ENCODE measurements around the gene BRAP.

DNA sequence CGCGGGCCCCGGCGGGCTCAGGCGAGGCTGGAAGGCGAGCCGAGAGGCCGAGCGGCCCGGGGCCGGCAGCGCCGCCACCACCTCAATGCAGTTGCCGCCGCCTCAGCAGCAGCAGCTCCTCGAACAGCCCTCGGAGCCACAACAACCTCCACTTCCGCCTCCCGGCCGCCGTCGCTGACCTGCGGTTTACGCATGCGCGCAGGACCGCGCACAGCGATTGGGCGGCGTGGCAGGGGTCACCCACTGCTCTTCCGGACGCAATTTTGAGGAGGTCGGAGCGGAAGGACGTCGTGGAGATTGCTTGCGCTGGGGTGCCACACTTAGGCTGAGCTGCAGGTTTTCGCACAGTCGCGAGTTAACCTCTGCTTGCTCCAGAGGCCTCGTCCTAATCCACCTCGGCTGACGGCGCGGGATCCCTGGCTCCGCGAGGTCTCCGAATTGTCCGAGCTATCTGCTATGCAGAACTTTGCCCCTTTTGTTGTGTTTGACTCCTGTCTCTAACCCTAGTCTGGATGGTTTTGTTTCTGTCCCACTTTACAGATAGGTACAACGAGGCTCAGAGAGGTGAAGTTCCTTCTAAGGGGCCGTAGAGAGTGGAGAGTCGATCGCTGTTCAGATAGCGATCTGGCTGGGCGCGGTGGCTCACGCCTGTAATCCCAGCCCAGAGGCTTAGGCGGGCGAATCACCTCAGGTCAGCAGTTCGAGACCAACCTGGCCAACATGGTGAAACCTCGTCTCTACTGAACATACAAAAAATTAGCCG is at the start of gene BRAP, which contains the start of gene ACAD10:
- TF ChIP-seq, protein P1, sequence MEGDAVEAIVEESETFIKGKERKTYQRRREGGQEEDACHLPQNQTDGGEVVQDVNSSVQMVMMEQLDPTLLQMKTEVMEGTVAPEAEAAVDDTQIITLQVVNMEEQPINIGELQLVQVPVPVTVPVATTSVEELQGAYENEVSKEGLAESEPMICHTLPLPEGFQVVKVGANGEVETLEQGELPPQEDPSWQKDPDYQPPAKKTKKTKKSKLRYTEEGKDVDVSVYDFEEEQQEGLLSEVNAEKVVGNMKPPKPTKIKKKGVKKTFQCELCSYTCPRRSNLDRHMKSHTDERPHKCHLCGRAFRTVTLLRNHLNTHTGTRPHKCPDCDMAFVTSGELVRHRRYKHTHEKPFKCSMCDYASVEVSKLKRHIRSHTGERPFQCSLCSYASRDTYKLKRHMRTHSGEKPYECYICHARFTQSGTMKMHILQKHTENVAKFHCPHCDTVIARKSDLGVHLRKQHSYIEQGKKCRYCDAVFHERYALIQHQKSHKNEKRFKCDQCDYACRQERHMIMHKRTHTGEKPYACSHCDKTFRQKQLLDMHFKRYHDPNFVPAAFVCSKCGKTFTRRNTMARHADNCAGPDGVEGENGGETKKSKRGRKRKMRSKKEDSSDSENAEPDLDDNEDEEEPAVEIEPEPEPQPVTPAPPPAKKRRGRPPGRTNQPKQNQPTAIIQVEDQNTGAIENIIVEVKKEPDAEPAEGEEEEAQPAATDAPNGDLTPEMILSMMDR (IDR thresholded peaks at IDR 0.05), result peak in 2 of 6 experiments; percentile 7 to 11
- peak; percentile 83 to 88 for TF ChIP-seq POLR2A (IDR thresholded peaks at IDR 0.05)

Measured in Peyer's patch (tissue), 4 donors.